GM20431 (cell line): ENCODE data around the gene AIPL1.

Experiments used
- in situ Hi-C: fragments of 300-500 bp; cut with MseI, MboI; formaldehyde crosslinking; loops from one replicate; pipeline ENCODE4 v1.15.0; 2020; ENCODE audit warnings: low sequenced_read_pairs; ENCODE audit not compliant: unreplicated experiment

The AIPL1 gene

DNA sequence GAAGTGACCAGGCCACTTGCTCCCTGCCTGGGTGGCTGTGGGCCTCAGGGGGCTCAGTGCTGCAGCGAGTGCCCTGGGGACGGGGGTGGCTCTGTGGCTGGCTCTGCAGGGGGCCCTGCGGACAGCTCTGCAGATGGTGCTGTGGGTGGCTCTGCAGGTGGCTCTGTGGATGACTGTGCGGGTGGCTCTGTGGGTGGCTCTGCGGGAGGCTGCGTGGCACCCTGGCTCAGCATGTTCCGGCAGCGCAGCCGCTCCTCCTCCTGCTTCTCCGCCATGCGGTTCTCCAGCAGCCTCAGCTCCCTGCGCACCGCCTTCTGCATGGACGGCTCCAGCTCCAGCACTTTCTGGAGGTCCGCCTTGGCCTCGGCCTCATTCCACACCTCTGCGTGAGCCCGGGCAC is 9.5 kb downstream of the AIPL1 start:
- in situ Hi-C loops = no loop called here

- in situ Hi-C loops = no loop called here
Measured at GRCh38 chr17:6423931-6424330, 11.0 kb downstream of the AIPL1 start.

GRCh38 chr17:6422654-6423241 is 12.2 kb downstream of the AIPL1 start:
- in situ Hi-C loops = no loop called here

DNA sequence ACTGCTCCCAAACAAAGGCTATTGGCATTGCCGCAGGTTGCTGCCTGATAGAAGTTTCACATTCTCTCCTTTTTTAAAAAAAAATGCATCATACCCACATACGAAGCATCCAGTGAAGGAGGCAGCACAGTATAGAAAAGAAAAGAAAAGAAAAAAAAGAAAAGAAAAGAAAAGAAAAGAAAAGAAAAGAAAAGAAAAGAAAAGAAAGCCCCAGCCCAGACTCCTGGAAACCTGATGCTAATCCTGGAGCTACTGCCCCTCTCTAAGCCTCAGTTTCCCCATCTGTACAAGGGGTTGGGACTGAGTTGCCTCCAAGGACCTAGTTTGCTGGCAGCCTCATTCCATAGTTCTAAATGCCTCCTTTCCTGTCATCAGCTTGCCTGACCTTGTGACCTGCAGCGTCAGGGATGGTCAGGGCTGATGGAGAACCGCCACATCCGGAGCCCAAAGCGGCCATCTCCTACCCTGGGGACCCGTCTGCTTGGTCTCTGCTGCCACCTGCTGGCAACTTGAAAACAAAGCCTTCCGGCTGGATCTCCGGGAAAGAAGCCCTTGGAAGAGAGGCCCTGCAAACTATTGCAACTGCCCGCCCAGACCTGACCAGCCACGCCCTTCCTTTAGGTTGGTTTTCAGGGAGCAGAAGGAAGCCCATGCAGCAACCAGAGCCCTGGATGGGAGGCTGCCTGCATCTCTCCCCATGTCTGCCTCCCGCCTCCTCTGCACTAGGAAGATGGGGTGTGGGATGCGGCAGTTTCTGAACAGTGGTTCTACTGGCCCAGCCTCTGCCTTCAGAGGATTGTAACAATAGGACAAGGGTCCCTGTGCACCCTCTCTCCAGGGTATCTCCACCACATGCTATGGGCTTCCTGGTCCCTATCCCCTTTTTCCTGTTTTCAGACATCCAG is 13.0 kb downstream of the AIPL1 start:
- in situ Hi-C loops = no loop called here

DNA sequence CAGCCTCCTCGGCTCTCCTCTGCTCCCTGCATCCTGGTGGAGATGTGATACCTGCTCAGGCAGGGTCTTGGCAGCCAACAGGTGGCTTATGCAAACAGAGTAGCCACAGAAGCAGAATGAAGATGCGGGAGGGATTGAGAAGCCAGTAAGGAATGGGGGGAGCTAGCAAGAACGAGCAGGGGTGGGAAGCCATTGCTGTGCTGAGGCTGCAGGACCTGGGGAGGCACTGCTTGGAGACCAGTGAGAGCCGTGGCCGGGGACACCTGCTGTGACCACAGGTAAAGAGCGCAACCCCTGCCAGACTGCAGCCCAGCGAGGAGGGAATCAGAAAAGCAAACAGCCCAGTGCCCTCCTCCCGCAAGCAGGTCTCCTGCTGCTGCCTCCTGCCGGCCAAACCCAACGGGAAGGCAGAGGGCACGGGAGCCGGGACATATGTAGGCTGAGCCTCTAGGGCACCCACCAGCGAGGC is 14.7 kb downstream of the AIPL1 start:
- in situ Hi-C loops = no loop called here

GRCh38 chr17:6415616-6416015 is 19.3 kb downstream of the AIPL1 start:
- in situ Hi-C loops = loop anchor here (10.0 kb wide), 1 partner anchor 821 kb away; no protein-coding TSS in a partner anchor

DNA sequence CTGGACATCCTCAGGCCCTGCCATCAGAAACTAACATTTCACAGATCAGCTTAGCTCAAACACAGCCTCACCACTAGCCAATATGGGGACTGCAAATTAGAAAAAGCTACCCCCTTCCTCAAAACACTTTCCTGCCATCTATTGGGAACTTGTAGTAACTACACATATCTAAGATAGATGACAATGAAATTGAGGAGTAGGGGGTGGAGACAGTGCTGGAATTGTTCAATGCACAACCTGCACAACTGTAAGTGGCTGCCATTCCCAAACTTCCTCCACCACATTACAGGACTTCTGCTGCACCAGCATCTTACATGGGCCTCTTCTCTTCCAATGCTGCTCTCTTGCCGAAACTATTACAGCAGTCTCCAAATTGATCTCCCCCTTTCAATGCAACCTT is 21.9 kb downstream of the AIPL1 start:
- in situ Hi-C loops = loop anchor here (10.0 kb wide), 1 partner anchor 818 kb away; no protein-coding TSS in a partner anchor

- in situ Hi-C loops = no loop called here
Measured at GRCh38 chr17:6408735-6409134, 26.2 kb downstream of the AIPL1 start.

GRCh38 chr17:6408276-6408675 is 26.6 kb downstream of the AIPL1 start:
- in situ Hi-C loops = no loop called here

DNA sequence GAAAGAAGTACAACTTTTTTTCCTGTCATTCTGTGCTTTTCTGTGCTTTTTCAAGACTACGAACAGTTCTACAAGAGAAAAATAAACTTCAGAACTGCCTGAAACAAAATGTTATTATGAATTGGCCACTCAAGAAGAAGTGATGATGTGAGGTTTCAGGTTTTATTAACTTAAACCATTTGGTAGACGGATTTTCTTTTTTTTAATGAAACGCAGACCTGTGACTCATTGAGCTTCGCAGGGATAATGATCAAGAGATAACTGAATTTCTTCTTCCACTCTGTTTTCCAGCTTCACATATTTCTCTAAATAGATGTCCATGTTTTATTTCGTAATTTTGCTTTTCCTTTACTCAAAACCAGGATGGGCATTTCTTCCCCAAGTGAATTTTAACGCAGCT is 32.7 kb downstream of the AIPL1 start:
- in situ Hi-C loops = no loop called here

GRCh38 chr17:6398955-6399354 is 36.0 kb downstream of the AIPL1 start:
- in situ Hi-C loops = no loop called here

GRCh38 chr17:6394055-6394606 is 40.8 kb downstream of the AIPL1 start:
- in situ Hi-C loops = no loop called here

DNA sequence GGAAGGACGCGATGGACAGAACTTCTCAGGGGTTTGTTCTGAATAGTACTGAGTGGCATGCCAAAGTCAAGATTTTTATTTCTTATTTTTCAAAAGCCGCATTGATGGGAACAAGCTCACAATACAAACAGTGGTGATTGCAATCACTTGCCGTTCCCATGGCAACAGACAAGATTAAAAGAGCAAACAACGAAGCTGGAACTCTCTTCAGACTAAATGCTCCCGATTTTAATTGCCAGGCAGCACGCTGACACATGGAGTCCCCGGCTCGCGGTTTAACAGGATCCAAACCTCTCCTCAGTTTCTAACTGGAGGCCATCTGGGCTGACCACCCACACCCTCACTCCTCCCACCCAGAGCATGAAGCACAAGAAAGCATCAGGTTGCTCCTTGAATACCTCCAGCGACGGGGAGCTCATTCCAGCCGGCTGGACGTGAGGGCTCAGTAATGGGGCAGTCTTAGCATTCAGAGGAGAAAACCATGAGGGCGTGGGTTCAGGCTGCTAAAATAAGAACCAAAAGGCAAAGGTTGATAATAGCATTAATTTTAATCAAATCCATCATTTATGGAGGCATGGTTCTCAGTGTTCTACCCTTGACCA is 41.5 kb downstream of the AIPL1 start:
- in situ Hi-C loops = no loop called here

GRCh38 chr17:6392609-6393350 is 42.1 kb downstream of the AIPL1 start:
- in situ Hi-C loops = no loop called here

GRCh38 chr17:6388416-6388815 is 46.5 kb downstream of the AIPL1 start:
- in situ Hi-C loops = no loop called here

DNA sequence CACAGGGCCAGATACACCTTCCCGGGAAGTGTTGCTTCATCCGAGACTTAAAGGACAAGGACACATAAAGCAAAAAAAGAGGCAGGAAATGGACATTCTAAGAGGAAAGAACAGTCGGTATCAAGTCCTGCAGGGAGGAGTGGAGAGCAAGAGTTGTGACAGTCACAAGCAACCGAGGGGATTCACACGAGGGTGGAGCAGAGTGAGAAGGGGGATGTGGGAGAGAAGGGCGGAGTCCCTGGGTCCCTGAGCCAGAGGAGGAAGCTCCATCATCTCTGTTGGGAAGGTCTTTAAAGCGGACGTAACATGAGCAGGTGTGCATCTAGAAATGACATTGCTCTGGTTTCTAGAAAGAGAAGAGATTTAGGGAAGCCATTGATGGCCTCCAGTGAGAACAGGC is 47.1 kb downstream of the AIPL1 start:
- in situ Hi-C loops = no loop called here

DNA sequence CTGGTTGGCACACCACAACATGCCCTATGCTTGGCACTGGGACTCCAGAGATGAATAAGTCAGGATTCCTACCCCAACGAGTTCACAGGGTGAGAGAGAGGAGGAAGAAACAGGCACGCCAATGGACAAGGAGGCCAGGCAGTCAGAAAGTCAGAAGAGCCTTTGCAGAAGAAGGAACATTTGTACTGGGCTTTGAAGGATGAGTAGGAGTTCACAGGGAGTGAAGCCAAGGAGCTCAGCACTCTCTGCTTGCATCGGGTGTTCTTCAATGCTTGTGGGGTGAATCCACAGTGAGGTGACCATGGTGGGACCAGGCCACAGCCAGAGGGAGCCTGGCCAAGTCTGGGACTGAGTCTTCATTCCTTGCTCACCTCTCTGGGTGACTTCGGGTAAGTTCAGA is 47.5 kb downstream of the AIPL1 start:
- in situ Hi-C loops = no loop called here

GRCh38 chr17:6386041-6386630 is 48.8 kb downstream of the AIPL1 start:
- in situ Hi-C loops = no loop called here

GRCh38 chr17:6384481-6384880 is 50.4 kb downstream of the AIPL1 start:
- in situ Hi-C loops = no loop called here
